Measurements from ENCODE around the gene ME2.
"Not testable (repeated sequence)": the region's sequence is repeated elsewhere in the genome, so short reads cannot be mapped to it uniquely, and the experiment has no call there.

ME2 gene

DNA sequence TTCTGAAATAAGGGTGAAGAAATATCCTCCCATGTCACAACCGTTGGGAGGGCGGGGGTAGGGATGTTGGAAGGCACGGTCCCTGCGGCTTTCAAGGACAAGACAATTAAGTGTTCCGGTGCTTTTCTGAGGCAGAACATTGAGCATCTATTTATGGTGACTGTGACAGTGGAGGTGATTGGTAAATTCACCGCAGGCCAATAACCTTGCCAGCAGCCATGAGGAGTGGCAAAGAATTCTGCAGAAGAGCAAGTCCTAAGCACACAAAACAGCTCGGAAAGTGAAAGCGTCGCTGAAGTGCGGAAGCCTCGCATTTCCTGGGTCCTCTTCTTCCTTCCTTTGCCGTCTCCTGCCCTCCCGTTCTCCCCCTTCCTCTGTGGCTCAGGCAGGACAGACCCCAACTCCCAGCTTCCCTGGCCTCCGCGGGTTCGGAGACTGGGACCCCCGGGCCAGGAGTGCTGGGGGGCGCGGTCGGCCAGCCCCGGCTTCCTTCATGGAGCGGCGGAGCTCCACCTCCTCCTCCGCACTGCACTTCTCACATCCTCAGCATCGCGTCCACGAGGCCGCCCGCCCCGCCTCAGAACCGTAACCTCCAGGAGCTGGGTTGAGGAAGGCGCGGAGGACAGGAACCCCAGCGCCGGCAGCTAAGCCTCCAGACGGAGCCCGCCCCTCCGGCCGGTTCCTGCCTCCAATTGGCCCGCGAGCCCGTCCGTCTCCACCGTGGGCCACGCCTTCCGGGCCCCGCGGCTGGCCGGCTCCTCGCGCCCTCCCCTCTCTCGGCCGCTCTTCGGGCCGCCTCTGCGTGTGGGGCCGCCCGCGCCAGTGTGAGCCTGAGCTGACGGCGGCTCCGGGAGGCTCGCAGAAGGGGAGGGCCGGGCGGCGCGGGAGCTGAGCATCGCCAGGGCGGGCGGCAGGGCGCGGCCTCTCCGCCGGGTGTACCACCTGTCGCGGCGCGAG is at the start of gene ME2:
TSS of gene ME2 (plus strand) at position 774 of the 957 bp plus-strand sequence. CDS start 16,703 bp downstream, outside the sequence.
- peak within 1 kb of the TSS; percentile 90 for H3K27ac ChIP-seq
- DNase-seq (ENCODE audit: low read depth, low spot score) = peak; percentile 50

DNA sequence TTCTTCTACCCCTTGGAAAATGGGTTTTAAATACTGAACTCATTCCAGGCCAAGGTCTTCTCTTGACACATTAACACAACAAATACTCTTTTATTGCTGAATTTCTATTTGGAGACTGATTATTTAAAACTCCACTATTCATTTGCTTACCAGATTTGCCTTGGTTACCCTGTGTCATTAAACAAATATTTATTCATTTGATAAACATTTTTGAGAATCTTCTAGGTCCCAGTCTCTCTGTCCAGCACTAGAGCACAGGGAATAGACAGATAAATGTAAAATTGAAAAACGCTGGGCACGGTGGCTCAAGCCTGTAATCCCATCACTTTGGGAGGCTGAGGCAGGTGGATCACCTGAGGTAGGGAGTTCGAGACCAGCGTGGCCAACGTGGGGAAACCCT is 49.3 kb upstream of the ME2 start:
- no peak overlapping the region for H3K27ac ChIP-seq
- no peak for DNase-seq (ENCODE audit: low read depth, low spot score)

GRCh38 chr18:50830544-50830943 is 48.4 kb upstream of the ME2 start:
- DNase-seq (ENCODE audit: low read depth, low spot score) = no peak
- no peak overlapping the region for H3K27ac ChIP-seq

DNA sequence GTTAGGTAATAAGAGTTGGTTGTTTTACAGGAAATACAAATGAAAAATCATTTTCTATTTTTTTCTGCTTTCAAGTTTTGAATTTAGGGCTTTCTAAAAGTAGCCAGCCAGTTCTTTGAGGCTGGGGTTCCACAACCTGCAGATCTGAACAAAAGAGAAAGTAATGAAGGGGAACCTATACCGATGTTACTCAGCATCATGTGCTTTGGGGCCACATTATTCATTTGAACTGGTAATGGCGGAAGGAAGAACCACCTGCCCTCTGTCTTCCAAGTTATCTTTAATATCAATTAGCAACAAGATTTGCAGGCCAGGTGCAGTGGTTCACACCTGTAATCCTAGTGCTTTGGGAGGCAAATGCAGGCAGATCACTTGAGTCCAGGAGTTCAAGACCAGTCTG is 46.2 kb upstream of the ME2 start:
- no peak for DNase-seq (ENCODE audit: low read depth, low spot score)
- no peak overlapping the region for H3K27ac ChIP-seq

- DNase-seq (ENCODE audit: low read depth, low spot score); H3K27ac ChIP-seq: not testable (repeated sequence)
These were observed 45.4 kb upstream of the ME2 start for GRCh38 chr18:50833496-50833895.

- DNase-seq (ENCODE audit: low read depth, low spot score) = peak; percentile 89
- H3K27ac ChIP-seq = no peak overlapping the region
These were observed 42.4 kb upstream of the ME2 start for GRCh38 chr18:50836521-50836957.

DNA sequence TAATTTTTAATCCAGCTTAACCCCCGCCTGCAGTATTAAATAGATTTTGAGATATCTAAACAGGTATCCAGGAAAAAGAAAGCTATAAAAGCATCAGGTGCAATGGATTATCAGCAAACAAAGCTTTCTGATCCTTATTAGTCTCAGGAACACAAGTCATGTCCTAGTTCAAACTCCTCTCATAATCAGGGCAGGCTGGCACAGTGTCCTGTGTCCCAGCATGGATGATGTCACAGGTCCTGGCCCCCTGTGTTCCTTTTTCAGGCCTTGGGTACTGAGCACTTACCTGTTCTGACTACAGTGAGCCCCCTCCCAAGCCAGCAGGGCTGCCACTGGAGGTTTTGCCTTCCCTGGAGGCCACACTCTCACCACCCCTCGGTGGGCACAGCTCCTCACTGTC is 39.6 kb upstream of the ME2 start:
- H3K27ac ChIP-seq = no peak overlapping the region

GRCh38 chr18:50839996-50840395 is 38.9 kb upstream of the ME2 start:
- DNase-seq (ENCODE audit: low read depth, low spot score) = no peak
- H3K27ac ChIP-seq = no peak overlapping the region

More for the DNA sequence above, 39.6 kb upstream of the ME2 start:
- DNase-seq (ENCODE audit: low read depth, low spot score) = no peak

DNA sequence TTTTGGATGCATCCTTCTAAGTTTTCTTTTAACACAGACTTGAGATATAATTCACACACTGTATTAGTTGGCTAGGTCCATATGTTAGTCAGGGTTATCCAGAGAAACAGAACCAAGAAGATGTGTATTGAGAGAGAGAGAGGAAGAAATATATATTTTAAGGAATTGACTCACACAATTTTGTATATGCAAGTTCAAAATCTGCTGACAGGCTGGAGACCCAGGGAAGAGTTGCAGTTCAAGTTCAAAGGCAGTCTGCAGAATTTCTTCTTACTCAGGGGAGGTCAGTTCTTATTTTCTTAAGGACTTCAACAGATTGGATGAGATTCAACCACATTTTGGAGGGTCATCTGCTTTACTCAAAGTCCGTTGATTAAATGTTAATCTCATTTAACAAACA is 36.1 kb upstream of the ME2 start:
- DNase-seq (ENCODE audit: low read depth, low spot score) = no peak
- H3K27ac ChIP-seq = no peak overlapping the region

- H3K27ac ChIP-seq = no peak overlapping the region
- no peak for DNase-seq (ENCODE audit: low read depth, low spot score)
These were observed 34.4 kb upstream of the ME2 start for GRCh38 chr18:50844554-50844953.

DNA sequence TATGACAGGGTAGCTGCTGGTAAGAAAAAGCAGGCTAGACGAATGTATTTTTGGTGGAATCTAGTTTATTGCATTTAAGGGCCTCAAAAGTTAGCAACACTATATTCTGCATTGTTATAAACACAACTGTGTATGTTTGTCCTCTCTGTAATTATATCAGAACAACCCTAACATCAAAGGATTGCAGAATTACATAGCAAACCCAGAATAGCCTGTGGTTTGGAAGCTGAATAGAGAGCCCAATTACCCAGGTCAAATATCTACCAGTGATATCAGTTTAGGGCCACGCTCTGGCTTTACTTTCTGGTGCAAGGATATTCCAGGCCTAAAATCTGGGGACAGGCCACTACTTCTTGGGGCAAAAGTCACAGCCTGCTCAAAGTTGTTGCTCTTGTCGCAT is 34.0 kb upstream of the ME2 start:
- no peak overlapping the region for H3K27ac ChIP-seq
- DNase-seq (ENCODE audit: low read depth, low spot score) = no peak

GRCh38 chr18:50847192-50847591 is 31.7 kb upstream of the ME2 start:
- H3K27ac ChIP-seq = no peak overlapping the region
- DNase-seq (ENCODE audit: low read depth, low spot score) = no peak

GRCh38 chr18:50848061-50848551 is 30.8 kb upstream of the ME2 start:
- no peak overlapping the region for H3K27ac ChIP-seq
- DNase-seq (ENCODE audit: low read depth, low spot score) = no peak

GRCh38 chr18:50848991-50849390 is 29.9 kb upstream of the ME2 start:
- H3K27ac ChIP-seq = no peak overlapping the region
- DNase-seq (ENCODE audit: low read depth, low spot score) = no peak

DNA sequence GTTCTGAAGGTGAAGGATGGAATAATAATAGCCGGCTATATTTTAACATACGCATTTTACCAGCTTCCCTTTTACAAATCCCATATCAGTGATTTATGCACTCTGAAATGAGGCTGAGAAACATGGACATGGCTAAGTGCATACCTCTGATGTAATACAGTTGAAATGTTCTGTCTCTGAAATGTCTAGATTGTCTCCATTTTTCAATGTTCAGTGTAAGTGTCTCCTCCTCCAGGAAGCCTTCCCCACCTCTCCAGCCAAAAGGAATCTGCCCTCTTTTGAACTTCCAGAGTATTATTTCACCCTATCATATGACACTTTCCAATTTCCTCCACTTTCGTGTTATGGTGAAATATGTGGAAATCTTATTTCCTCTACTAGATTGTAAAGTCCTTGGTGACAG is 29.5 kb upstream of the ME2 start:
- no peak overlapping the region for H3K27ac ChIP-seq
- no peak for DNase-seq (ENCODE audit: low read depth, low spot score)

DNA sequence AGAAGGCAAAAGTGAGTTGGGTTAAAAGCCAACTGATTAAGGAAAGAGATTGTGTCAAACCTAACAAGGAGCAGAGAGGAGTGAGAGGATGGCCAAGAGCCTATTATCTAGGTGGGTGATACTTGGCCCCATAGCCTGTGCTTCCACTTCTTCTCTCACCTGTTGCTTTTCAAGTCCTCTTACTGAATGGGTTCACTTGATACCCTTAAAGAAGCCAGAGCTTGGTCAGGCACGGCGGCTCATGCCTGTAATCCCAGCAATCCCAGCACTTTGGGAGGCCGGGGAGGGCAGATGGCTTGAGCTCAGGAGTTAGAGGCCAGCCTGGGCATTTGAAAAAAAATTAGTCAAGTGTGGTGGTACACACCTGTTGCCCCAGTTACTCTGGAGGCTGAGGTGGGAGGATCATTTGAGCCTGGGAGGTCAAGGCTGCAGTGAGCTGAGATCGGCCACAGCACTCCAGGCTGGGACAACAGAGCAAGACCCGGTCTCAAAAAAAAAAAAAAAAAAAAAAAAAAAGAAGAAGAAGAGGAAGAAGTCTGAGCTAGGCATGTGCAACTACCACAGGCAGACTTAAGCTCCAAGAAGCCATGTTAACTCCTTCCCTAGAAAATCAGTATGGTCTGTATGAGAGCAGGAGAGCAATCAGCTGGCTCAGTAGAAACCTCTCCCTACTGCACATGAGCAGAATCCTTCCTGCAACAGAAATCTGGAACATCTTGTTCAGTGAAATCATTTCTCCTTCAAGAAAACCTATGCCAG is 28.4 kb upstream of the ME2 start:
- no peak overlapping the region for H3K27ac ChIP-seq
- DNase-seq (ENCODE audit: low read depth, low spot score) = no peak

DNA sequence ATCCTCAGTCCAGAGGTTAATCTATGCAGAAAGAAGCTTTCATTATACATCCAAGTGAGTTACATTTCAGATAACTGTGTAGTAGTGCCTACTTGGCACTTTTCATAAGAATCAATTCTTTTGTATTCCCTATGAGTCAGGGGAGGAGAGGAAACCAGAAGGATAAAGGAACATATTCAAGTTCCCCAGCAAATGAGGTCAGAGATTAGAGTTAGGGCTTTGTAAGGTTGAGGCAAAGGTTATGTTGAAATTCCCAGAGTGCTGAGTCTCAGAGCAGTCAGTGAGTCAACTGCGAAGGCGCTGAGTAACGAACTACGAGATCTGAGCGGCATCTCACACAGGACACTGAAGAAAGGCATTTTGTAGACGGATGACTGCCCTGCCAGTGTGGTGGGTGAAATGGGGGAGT is 25.1 kb upstream of the ME2 start:
- DNase-seq (ENCODE audit: low read depth, low spot score) = peak; percentile 60

GRCh38 chr18:50855976-50856757 is 22.8 kb upstream of the ME2 start:
- DNase-seq (ENCODE audit: low read depth, low spot score) = no peak
- no peak overlapping the region for H3K27ac ChIP-seq

More for the DNA sequence above, 25.1 kb upstream of the ME2 start:
- H3K27ac ChIP-seq = peak overlapping the region; percentile 5

DNA sequence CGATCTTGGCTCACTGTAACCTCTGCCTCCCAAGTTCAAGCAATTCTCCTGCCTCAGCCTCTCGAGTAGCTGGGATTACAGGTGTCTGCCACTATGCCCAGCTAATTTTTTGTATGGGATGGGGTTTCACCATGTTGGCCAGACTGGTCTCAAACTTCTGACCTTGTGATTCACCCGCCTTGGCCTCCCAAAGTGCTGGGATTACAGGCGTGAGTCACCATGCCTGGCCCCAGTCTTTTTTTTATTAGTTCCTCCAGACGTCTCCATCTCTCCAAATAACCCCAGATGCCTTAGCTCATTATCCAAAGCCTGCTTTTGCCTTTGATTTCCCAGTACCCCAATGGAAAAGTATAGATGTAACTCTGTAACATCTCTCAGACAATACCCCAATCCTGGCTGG is 21.8 kb upstream of the ME2 start:
- not testable (repeated sequence) for DNase-seq (ENCODE audit: low read depth, low spot score); H3K27ac ChIP-seq

DNA sequence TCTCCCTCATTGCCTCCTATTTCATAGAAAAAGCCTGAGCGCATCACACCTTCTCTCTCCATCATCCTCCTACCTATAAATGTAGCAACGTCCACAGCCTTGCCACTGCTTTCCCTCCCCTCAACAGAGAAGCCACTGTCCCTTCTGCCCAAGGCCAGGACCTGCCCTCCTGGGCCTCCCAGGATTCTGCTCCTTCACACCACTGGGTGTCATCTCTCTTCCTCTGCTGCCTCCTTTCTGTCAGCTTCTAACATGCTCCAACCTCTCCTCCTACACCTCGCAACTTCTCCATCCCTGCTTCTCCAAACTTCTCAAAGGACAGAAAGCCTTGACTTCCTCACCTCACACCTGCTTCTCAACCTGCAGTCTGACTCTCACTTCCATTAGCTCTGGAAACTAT is 21.2 kb upstream of the ME2 start:
- no peak overlapping the region for H3K27ac ChIP-seq
- DNase-seq (ENCODE audit: low read depth, low spot score) = no peak

Data from epithelial cell of prostate (primary cell).